ENCODE data around the gene CHIA. TPM values are rescaled to one million over a fixed set of nuclear protein-coding genes. Genes with fewer than 3 reads are reported as not detected.

The CHIA gene
- total and polyA plus RNA-seq, 2 donors from 2014 or later: 0.52 TPM; not detected in 1

DNA sequence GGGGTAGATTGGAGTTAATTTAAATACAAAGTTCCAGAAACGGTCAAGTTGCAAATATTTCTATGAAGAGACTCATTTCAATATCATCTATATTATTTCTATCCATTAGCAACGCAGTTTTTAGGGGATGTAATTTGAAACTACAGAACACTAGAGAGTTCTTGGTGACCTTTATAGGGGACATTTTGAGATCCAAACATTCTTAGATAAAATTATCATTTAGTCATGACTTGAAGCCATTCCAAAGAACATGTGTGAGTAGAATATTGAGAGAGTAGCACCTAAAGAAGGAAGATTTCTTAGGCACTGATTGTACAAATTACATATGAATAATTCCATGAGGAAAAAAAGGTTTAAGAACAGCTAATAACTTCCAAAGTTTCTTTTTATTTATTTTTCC is 19.0 kb downstream of the CHIA start:
- no peaks in the 10 kb centered on the region for H3K36me3 ChIP-seq (ENCODE audit: control insufficient read depth in 2 of 3, insufficient read depth in 3 of 3, low read length in 3 of 3)
- H3K9ac ChIP-seq (ENCODE audit: low read length in 3 of 3): no peak overlapping the region
- FAIRE-seq (no peak), DNase-seq (no peak)
- no peaks in the 10 kb centered on the region for H3K9me3 ChIP-seq (ENCODE audit: control insufficient read depth in 2 of 3, insufficient read depth in 1 of 3, low read length in 3 of 3)
- H3K27me3 ChIP-seq (ENCODE audit: control insufficient read depth, insufficient read depth, low read length): no peaks in the 10 kb centered on the region
- H3K4me3 ChIP-seq (ENCODE audit: low read length in 3 of 3): no peak overlapping the region
- no peaks in the 10 kb centered on the region for H3K4me1 ChIP-seq (ENCODE audit: control insufficient read depth in 2 of 3, insufficient read depth in 2 of 3, low read depth in 1 of 3, low read length in 3 of 3)
- intact Hi-C loops (cut with DNase I): no loop called here
- H3K27ac ChIP-seq (ENCODE audit: low read depth in 2 of 2, low read length in 2 of 2): no peak overlapping the region
- TF ChIP-seq, protein P1, sequence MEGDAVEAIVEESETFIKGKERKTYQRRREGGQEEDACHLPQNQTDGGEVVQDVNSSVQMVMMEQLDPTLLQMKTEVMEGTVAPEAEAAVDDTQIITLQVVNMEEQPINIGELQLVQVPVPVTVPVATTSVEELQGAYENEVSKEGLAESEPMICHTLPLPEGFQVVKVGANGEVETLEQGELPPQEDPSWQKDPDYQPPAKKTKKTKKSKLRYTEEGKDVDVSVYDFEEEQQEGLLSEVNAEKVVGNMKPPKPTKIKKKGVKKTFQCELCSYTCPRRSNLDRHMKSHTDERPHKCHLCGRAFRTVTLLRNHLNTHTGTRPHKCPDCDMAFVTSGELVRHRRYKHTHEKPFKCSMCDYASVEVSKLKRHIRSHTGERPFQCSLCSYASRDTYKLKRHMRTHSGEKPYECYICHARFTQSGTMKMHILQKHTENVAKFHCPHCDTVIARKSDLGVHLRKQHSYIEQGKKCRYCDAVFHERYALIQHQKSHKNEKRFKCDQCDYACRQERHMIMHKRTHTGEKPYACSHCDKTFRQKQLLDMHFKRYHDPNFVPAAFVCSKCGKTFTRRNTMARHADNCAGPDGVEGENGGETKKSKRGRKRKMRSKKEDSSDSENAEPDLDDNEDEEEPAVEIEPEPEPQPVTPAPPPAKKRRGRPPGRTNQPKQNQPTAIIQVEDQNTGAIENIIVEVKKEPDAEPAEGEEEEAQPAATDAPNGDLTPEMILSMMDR (IDR thresholded peaks at IDR 0.05; ENCODE audit: borderline replicate concordance, extremely low read depth, insufficient read depth): no peak

DNA sequence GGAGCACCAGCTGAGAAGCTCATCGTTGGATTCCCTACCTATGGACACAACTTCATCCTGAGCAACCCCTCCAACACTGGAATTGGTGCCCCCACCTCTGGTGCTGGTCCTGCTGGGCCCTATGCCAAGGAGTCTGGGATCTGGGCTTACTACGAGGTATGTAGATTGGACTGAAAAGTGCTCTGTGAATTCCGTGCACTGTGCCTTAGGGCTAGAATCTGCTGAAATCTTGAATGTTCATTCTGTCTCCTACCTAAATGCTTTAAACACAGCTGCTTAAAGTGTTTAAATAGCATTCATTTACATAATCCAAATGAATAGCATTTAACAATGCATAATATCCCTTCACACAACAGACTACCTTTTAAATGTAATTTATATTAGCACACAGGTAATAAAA is 27.9 kb downstream of the CHIA start:
- intact Hi-C loops (cut with DNase I): no loop called here
- Histone ChIP-seq H3K36me3 (ENCODE audit: control insufficient read depth in 2 of 3, insufficient read depth in 3 of 3, low read length in 3 of 3) (no peaks in the 10 kb centered on the region), H3K27ac (ENCODE audit: low read depth in 2 of 2, low read length in 2 of 2) (no peak overlapping the region), H3K4me1 (ENCODE audit: control insufficient read depth in 2 of 3, insufficient read depth in 2 of 3, low read depth in 1 of 3, low read length in 3 of 3) (no peaks in the 10 kb centered on the region), H3K9ac (ENCODE audit: low read length in 3 of 3) (no peak overlapping the region), H3K9me3 (ENCODE audit: control insufficient read depth in 2 of 3, insufficient read depth in 1 of 3, low read length in 3 of 3) (no peaks in the 10 kb centered on the region), H3K4me3 (ENCODE audit: low read length in 3 of 3) (no peak overlapping the region), H3K27me3 (ENCODE audit: control insufficient read depth, insufficient read depth, low read length) (no peaks in the 10 kb centered on the region)
- TF ChIP-seq, protein P1 (IDR thresholded peaks at IDR 0.05; ENCODE audit: borderline replicate concordance, extremely low read depth, insufficient read depth): no peak
- DNase-seq (no peak), FAIRE-seq (no peak)

DNA sequence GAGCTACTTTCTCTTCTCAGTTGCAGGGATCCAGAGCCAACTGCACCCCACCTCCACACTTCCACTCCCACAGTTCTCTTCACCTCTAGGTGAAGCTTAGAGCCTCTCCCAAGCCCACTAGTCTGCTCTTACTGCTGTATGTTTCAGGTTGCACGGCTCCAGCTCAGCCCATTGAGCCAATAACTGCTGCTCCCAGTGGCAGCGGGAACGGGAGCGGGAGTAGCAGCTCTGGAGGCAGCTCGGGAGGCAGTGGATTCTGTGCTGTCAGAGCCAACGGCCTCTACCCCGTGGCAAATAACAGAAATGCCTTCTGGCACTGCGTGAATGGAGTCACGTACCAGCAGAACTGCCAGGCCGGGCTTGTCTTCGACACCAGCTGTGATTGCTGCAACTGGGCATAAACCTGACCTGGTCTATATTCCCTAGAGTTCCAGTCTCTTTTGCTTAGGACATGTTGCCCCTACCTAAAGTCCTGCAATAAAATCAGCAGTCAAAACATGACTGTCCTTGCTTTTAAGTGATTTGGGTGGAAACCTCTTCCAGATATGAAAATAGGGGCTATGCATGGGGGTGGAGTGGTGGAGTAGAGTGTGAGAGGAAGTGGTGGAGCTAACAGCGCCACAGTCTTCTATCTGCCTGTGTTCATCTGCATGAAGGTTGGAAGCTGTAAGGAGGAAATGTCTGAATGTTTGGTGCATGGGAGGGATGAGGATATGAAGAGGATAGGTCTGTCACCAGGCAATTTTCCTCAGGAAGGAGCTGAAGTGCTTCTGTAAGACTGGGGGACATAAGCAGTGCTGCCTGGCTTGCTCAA is 29.6 kb downstream of the CHIA start:
- no peak for DNase-seq
- intact Hi-C loops (cut with DNase I): no loop called here
- H3K4me3 ChIP-seq (ENCODE audit: low read length in 3 of 3): no peak overlapping the region
- H3K9me3 ChIP-seq (ENCODE audit: control insufficient read depth in 2 of 3, insufficient read depth in 1 of 3, low read length in 3 of 3): no peaks in the 10 kb centered on the region
- H3K4me1 ChIP-seq (ENCODE audit: control insufficient read depth in 2 of 3, insufficient read depth in 2 of 3, low read depth in 1 of 3, low read length in 3 of 3): no peaks in the 10 kb centered on the region
- H3K27me3 ChIP-seq (ENCODE audit: control insufficient read depth, insufficient read depth, low read length): no peaks in the 10 kb centered on the region
- H3K36me3 ChIP-seq (ENCODE audit: control insufficient read depth in 2 of 3, insufficient read depth in 3 of 3, low read length in 3 of 3): no peaks in the 10 kb centered on the region
- TF ChIP-seq, protein P1 (IDR thresholded peaks at IDR 0.05; ENCODE audit: borderline replicate concordance, extremely low read depth, insufficient read depth): no peak
- H3K9ac ChIP-seq (ENCODE audit: low read length in 3 of 3): no peak overlapping the region
- no peak for FAIRE-seq
- no peak overlapping the region for H3K27ac ChIP-seq (ENCODE audit: low read depth in 2 of 2, low read length in 2 of 2)

Measured in kidney (tissue), 14 donors.